ENCODE data around the gene TPH2. TPM values are rescaled to one million over a fixed set of nuclear protein-coding genes. Genes with fewer than 3 reads are reported as not detected.

Gene TPH2
- total RNA-seq, 1 experiment from 2014 or later = 0.83 TPM

DNA sequence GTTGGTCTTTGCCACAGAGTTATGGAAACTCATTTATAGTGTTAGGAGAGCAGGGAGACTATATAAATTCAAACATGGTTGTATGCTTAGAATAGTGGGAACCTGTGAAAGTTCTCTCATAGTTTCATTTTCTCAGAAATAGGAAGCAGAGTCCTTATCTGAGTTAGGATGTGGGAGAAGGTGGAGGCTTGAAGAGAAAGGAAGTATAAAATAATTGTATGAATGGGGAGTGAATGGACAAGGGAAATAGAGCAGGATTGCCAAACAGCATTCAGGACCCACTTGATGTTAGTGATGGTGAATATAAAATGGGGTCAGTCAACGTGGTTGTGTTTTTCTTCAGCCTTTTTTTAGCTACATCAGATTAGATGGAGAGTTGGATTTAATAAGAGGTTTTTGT lies 34.0 kb upstream of the TPH2 start:
- Mint-ChIP-seq H3K9me3 (peaks cover 5% of the 10 kb centered on the region; the same call in 1 of the 2 replicates), H3K27ac (no peak overlapping the region), H3K36me3 (peaks cover 19% of the 10 kb centered on the region), H3K4me1 (no peaks in the 10 kb centered on the region), H3K4me3 (no peak overlapping the region), H3K27me3 (ENCODE audit: low read depth) (no peaks in the 10 kb centered on the region)
- POLR2A ChIA-PET = no interaction called here
- TF ChIP-seq SMAD3 (CRISPR knock-in tag; IDR thresholded peaks at IDR 0.05; ENCODE audit: borderline replicate concordance) (no peak), ZNF423 (CRISPR knock-in tag; IDR thresholded peaks at IDR 0.05) (no peak), KAT7 (CRISPR knock-in tag; IDR thresholded peaks at IDR 0.05; ENCODE audit: borderline replicate concordance) (no peak), SMAD4 (CRISPR knock-in tag; IDR thresholded peaks at IDR 0.05) (no peak), ATF1 (CRISPR knock-in tag; IDR thresholded peaks at IDR 0.05) (no peak), ELF4 (CRISPR knock-in tag; IDR thresholded peaks at IDR 0.05; ENCODE audit: low read depth) (no peak), ZMAT4 (CRISPR knock-in tag; IDR thresholded peaks at IDR 0.05) (no peak), NR2C2 (CRISPR knock-in tag; IDR thresholded peaks at IDR 0.05) (no peak), FOXP4 (CRISPR knock-in tag; IDR thresholded peaks at IDR 0.05) (no peak), USF2 (CRISPR knock-in tag; IDR thresholded peaks at IDR 0.05) (no peak), OVOL2 (CRISPR knock-in tag; IDR thresholded peaks at IDR 0.05; ENCODE audit: borderline replicate concordance) (no peak), ZNF138 (CRISPR knock-in tag; conservative IDR thresholded peaks at IDR 0.05) (no peak), CREM (CRISPR knock-in tag; IDR thresholded peaks at IDR 0.05) (no peak)
- TF ChIP-seq, protein P1, sequence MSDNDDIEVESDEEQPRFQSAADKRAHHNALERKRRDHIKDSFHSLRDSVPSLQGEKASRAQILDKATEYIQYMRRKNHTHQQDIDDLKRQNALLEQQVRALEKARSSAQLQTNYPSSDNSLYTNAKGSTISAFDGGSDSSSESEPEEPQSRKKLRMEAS (CRISPR knock-in tag; IDR thresholded peaks at IDR 0.05) = no peak
- TF ChIP-seq, protein P2, sequence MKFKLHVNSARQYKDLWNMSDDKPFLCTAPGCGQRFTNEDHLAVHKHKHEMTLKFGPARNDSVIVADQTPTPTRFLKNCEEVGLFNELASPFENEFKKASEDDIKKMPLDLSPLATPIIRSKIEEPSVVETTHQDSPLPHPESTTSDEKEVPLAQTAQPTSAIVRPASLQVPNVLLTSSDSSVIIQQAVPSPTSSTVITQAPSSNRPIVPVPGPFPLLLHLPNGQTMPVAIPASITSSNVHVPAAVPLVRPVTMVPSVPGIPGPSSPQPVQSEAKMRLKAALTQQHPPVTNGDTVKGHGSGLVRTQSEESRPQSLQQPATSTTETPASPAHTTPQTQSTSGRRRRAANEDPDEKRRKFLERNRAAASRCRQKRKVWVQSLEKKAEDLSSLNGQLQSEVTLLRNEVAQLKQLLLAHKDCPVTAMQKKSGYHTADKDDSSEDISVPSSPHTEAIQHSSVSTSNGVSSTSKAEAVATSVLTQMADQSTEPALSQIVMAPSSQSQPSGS (CRISPR knock-in tag; IDR thresholded peaks at IDR 0.05; ENCODE audit: borderline replicate concordance, low read depth) = no peak
- DNase-seq (ENCODE audit: low spot score) = no peak
- ATAC-seq = no peak
- CTCF ChIA-PET = no interaction called here

GRCh38 chr12:71935594-71935993 lies 3.1 kb upstream of the TPH2 start:
- no peaks in the 10 kb centered on the region for H3K27me3 Mint-ChIP-seq (ENCODE audit: low read depth)
- peaks cover 8% of the 10 kb centered on the region for H3K4me1 Mint-ChIP-seq
- no peak overlapping the region for H3K4me3 Mint-ChIP-seq
- TF ChIP-seq ATF3 (CRISPR knock-in tag; conservative IDR thresholded peaks at IDR 0.05) (no peak), RELA (CRISPR knock-in tag; IDR thresholded peaks at IDR 0.05; ENCODE audit: borderline replicate concordance) (no peak), IRF1 (CRISPR knock-in tag; IDR thresholded peaks at IDR 0.05) (no peak), KAT7 (CRISPR knock-in tag; IDR thresholded peaks at IDR 0.05; ENCODE audit: borderline replicate concordance) (no peak), NFATC4 (CRISPR knock-in tag; IDR thresholded peaks at IDR 0.05) (no peak), NFE2L1 (CRISPR knock-in tag; IDR thresholded peaks at IDR 0.05) (no peak)
- no peak overlapping the region for H3K27ac Mint-ChIP-seq
- CTCF ChIA-PET = no interaction called here
- POLR2A ChIA-PET = no interaction called here
- no peak for ATAC-seq
- DNase-seq (ENCODE audit: low spot score) = no peak
- H3K9me3 Mint-ChIP-seq = no peaks in the 10 kb centered on the region
- no peaks in the 10 kb centered on the region for H3K36me3 Mint-ChIP-seq

Data from WTC11 (cell line).